GM23338 (cell line): ENCODE results near the gene ZSCAN21. TPM values are rescaled to one million over a fixed set of nuclear protein-coding genes. Genes with fewer than 3 reads are reported as not detected.

Experiments
- ATAC-seq: fragments of 200-7000 bp; cut with Tn5 transposase; 3 replicates; pipeline ENCODE4 v1.9.1; 2020
- DNase-seq: peaks from one replicate; pipeline ENCODE4 v3.0.0-alpha.2; 2015; ENCODE audit warnings: low spot score
- H2AFZ ChIP-seq: fragments of 200-600 bp; sonication (generic); 2 replicates; pipeline ENCODE4 v1.8.0; 2016; ENCODE audit warnings: antibody characterized with exemption, mild to moderate bottlenecking, moderate library complexity
- H3F3A ChIP-seq: fragments of 200-600 bp; sonication (generic); replicated peaks from 2 replicates; pipeline ENCODE4 v1.8.0; 2017; ENCODE audit warnings: antibody characterized with exemption, mixed run types, low read depth
- H3K27ac ChIP-seq: fragments of 200-600 bp; sonication (generic); 2 replicates; pipeline ENCODE4 v1.6.1; 2016; ENCODE audit warnings: low read depth
- H3K27me3 ChIP-seq: fragments of 200-600 bp; sonication (generic); 2 replicates; pipeline ENCODE4 v1.8.0; 2016; ENCODE audit warnings: mild to moderate bottlenecking, mixed run types, moderate library complexity; ENCODE audit not compliant: insufficient read depth
- H3K36me3 ChIP-seq: fragments of 200-600 bp; sonication (generic); 2 replicates; pipeline ENCODE4 v1.8.0; 2016; ENCODE audit warnings: mild to moderate bottlenecking; ENCODE audit not compliant: insufficient read depth
- H3K4me1 ChIP-seq: fragments of 200-600 bp; sonication (generic); 2 replicates; pipeline ENCODE4 v1.8.0; 2016; ENCODE audit warnings: mild to moderate bottlenecking, moderate library complexity; ENCODE audit not compliant: insufficient read depth
- H3K4me2 ChIP-seq: fragments of 200-600 bp; sonication (generic); 2 replicates; pipeline ENCODE4 v1.7.1; 2017; ENCODE audit warnings: mixed run types
- H3K4me3 ChIP-seq: fragments of 200-600 bp; sonication (generic); 2 replicates; pipeline ENCODE4 v1.6.1; 2016; ENCODE audit warnings: mixed run types
- H3K79me2 ChIP-seq: fragments of 200-600 bp; sonication (generic); replicated peaks from 2 replicates; pipeline ENCODE4 v1.8.0; 2017; ENCODE audit warnings: mild to moderate bottlenecking; ENCODE audit not compliant: insufficient read depth
- H3K9me2 ChIP-seq: fragments of 200-600 bp; sonication (generic); 2 replicates; pipeline ENCODE4 v1.8.0; 2017; ENCODE audit not compliant: insufficient read depth
- H4K20me1 ChIP-seq: fragments of 200-600 bp; sonication (generic); replicated peaks from 2 replicates; pipeline ENCODE4 v1.8.0; 2017; ENCODE audit warnings: mild to moderate bottlenecking; ENCODE audit not compliant: insufficient read depth
- H3K27ac Mint-ChIP-seq: 2 replicates; pipeline ENCODE4 v1.8.0; 2020; ENCODE audit warnings: inconsistent platforms, mild to moderate bottlenecking, moderate library complexity, mixed read lengths
- H3K27me3 Mint-ChIP-seq: 3 replicates; pipeline ENCODE4 v1.8.0; 2022; ENCODE audit warnings: low read depth, mild to moderate bottlenecking, moderate library complexity, mixed read lengths, inconsistent platforms; ENCODE audit not compliant: insufficient read depth, poor library complexity
- H3K36me3 Mint-ChIP-seq: 3 replicates; pipeline ENCODE4 v1.8.0; 2021; ENCODE audit warnings: low read depth, mild to moderate bottlenecking, inconsistent platforms, moderate library complexity, mixed read lengths
- H3K4me1 Mint-ChIP-seq: 3 replicates; pipeline ENCODE4 v1.8.0; 2020; ENCODE audit warnings: mild to moderate bottlenecking, inconsistent platforms, mixed read lengths
- H3K4me3 Mint-ChIP-seq: 3 replicates; pipeline ENCODE4 v1.8.0; 2021; ENCODE audit warnings: moderate library complexity, mild to moderate bottlenecking, inconsistent platforms, mixed read lengths
- H3K9me3 Mint-ChIP-seq: 3 replicates; pipeline ENCODE4 v1.8.0; 2020; ENCODE audit warnings: moderate library complexity, mild to moderate bottlenecking, inconsistent platforms, mixed read lengths
- CTCF ChIP-seq, 2 experiments: fragments of 200-600 bp in 1 of 2; sonication (generic) in 1 of 2; conservative IDR thresholded peaks; 2 replicates each; pipeline versions ENCODE4 v1.5.1 to v1.6.1; 2016 to 2017; ENCODE audit warnings: antibody characterized with exemption in 2 of 2, low read depth in 2 of 2, mild to moderate bottlenecking in 2 of 2, moderate library complexity in 1 of 2
- EZH2 ChIP-seq: fragments of 200-600 bp; sonication (generic); IDR thresholded peaks from one replicate; pipeline ENCODE4 v1.8.0; 2017; ENCODE audit warnings: antibody characterized with exemption, mild to moderate bottlenecking, low read depth; ENCODE audit not compliant: unreplicated experiment
- JUNB ChIP-seq: IDR thresholded peaks from one replicate; pipeline ENCODE4 v1.6.1; 2016; ENCODE audit warnings: antibody characterized with exemption; ENCODE audit not compliant: unreplicated experiment
- NANOG ChIP-seq: IDR thresholded peaks from 2 replicates; pipeline ENCODE4 v1.6.1; 2016; ENCODE audit warnings: antibody characterized with exemption, borderline replicate concordance
- POLR2AphosphoS5 ChIP-seq: IDR thresholded peaks from 2 replicates; pipeline ENCODE4 v1.6.1; 2016; ENCODE audit warnings: antibody characterized with exemption, low read depth
- STAT1 ChIP-seq: IDR thresholded peaks from one replicate; pipeline ENCODE4 v1.6.1; 2016; ENCODE audit warnings: antibody characterized with exemption; ENCODE audit not compliant: unreplicated experiment
- ZNF114 ChIP-seq: fragments of 250-450 bp; sonication (Bioruptor Pico); IDR thresholded peaks from 2 replicates; pipeline ENCODE4 v1.5.0; 2020; ENCODE audit warnings: mild to moderate bottlenecking, moderate library complexity
- ZNF331 ChIP-seq: fragments of 250-450 bp; sonication (Bioruptor Pico); IDR thresholded peaks from 2 replicates; pipeline ENCODE4 v1.5.0; 2020; ENCODE audit warnings: low read depth, mild to moderate bottlenecking, moderate library complexity
- polyA plus RNA-seq: library from polyadenylated mRNA; unstranded; fragments of >200 nt; fragmentation: Nextera tagmentation; extraction: Ambion mirVana; gene quantifications from 2 replicates; pipeline ENCODE4 v1.2.1, GENCODE V29; 2016
- total RNA-seq: library from RNA; depleted of rRNA; stranded (reverse); fragments of >200 nt; shearing (Covaris generic); gene quantifications from 2 replicates; pipeline ENCODE4 v1.2.3, GENCODE V29; 2014
- TF ChIP-seq, protein P1 (sequence below): IDR thresholded peaks from one replicate; pipeline ENCODE4 v1.6.1; 2018; ENCODE audit warnings: antibody characterized with exemption; ENCODE audit not compliant: unreplicated experiment
- TF ChIP-seq, protein P2 (sequence below): fragments of 250-450 bp; sonication (Bioruptor Pico); IDR thresholded peaks from 2 replicates; pipeline ENCODE4 v1.5.0; 2020; ENCODE audit warnings: mild to moderate bottlenecking, moderate library complexity
- TF ChIP-seq, protein P3 (sequence below): IDR thresholded peaks from 2 replicates; pipeline ENCODE4 v1.6.1; 2016; ENCODE audit warnings: antibody characterized with exemption

ZSCAN21 gene
- total and polyA plus RNA-seq, 2 experiments from 2014 or later, result 15.7 to 21.8 TPM

- no peak for TF ChIP-seq CTCF (conservative IDR thresholded peaks at IDR 0.05; ENCODE audit: low read depth in 2 of 2)
- TF ChIP-seq JUNB, result no peak
- no peak for TF ChIP-seq EZH2
- TF ChIP-seq, protein P1, sequence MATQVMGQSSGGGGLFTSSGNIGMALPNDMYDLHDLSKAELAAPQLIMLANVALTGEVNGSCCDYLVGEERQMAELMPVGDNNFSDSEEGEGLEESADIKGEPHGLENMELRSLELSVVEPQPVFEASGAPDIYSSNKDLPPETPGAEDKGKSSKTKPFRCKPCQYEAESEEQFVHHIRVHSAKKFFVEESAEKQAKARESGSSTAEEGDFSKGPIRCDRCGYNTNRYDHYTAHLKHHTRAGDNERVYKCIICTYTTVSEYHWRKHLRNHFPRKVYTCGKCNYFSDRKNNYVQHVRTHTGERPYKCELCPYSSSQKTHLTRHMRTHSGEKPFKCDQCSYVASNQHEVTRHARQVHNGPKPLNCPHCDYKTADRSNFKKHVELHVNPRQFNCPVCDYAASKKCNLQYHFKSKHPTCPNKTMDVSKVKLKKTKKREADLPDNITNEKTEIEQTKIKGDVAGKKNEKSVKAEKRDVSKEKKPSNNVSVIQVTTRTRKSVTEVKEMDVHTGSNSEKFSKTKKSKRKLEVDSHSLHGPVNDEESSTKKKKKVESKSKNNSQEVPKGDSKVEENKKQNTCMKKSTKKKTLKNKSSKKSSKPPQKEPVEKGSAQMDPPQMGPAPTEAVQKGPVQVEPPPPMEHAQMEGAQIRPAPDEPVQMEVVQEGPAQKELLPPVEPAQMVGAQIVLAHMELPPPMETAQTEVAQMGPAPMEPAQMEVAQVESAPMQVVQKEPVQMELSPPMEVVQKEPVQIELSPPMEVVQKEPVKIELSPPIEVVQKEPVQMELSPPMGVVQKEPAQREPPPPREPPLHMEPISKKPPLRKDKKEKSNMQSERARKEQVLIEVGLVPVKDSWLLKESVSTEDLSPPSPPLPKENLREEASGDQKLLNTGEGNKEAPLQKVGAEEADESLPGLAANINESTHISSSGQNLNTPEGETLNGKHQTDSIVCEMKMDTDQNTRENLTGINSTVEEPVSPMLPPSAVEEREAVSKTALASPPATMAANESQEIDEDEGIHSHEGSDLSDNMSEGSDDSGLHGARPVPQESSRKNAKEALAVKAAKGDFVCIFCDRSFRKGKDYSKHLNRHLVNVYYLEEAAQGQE, result no peak
- TF ChIP-seq POLR2AphosphoS5, result no peak; the same call in 1 of the 2 replicates
Observed at GRCh38 chr7:100107125-100107737, 57.7 kb downstream of the ZSCAN21 start (continued).

- DNase-seq (no peak), ATAC-seq (no peak)
- Histone ChIP-seq H3K9me2 (no peaks in the 10 kb centered on the region), H4K20me1 (no peaks in the 10 kb centered on the region), H3K36me3 (peaks cover 17% of the 10 kb centered on the region; the same call in 1 of the 2 replicates), H3F3A (no peaks in the 10 kb centered on the region; the same call in 1 of the 2 replicates), H2AFZ (no peak overlapping the region), H3K4me3 (no peak overlapping the region), H3K27me3 (no peaks in the 10 kb centered on the region), H3K79me2 (no peaks in the 10 kb centered on the region), H3K4me2 (no peak overlapping the region), H3K4me1 (no peaks in the 10 kb centered on the region), H3K27ac (no peak overlapping the region)
- H3K27ac Mint-ChIP-seq, result peak overlapping the region; percentile 62; the same call in 1 of the 2 replicates
- peaks cover 28% of the 10 kb centered on the region for H3K27me3 Mint-ChIP-seq
- no peak overlapping the region for H3K4me3 Mint-ChIP-seq
- no peaks in the 10 kb centered on the region for H3K9me3 Mint-ChIP-seq
- H3K36me3 Mint-ChIP-seq, result peaks cover 82% of the 10 kb centered on the region
- H3K4me1 Mint-ChIP-seq, result peaks cover 2% of the 10 kb centered on the region; the same call in 2 of the 3 replicates
- TF ChIP-seq, protein P2, sequence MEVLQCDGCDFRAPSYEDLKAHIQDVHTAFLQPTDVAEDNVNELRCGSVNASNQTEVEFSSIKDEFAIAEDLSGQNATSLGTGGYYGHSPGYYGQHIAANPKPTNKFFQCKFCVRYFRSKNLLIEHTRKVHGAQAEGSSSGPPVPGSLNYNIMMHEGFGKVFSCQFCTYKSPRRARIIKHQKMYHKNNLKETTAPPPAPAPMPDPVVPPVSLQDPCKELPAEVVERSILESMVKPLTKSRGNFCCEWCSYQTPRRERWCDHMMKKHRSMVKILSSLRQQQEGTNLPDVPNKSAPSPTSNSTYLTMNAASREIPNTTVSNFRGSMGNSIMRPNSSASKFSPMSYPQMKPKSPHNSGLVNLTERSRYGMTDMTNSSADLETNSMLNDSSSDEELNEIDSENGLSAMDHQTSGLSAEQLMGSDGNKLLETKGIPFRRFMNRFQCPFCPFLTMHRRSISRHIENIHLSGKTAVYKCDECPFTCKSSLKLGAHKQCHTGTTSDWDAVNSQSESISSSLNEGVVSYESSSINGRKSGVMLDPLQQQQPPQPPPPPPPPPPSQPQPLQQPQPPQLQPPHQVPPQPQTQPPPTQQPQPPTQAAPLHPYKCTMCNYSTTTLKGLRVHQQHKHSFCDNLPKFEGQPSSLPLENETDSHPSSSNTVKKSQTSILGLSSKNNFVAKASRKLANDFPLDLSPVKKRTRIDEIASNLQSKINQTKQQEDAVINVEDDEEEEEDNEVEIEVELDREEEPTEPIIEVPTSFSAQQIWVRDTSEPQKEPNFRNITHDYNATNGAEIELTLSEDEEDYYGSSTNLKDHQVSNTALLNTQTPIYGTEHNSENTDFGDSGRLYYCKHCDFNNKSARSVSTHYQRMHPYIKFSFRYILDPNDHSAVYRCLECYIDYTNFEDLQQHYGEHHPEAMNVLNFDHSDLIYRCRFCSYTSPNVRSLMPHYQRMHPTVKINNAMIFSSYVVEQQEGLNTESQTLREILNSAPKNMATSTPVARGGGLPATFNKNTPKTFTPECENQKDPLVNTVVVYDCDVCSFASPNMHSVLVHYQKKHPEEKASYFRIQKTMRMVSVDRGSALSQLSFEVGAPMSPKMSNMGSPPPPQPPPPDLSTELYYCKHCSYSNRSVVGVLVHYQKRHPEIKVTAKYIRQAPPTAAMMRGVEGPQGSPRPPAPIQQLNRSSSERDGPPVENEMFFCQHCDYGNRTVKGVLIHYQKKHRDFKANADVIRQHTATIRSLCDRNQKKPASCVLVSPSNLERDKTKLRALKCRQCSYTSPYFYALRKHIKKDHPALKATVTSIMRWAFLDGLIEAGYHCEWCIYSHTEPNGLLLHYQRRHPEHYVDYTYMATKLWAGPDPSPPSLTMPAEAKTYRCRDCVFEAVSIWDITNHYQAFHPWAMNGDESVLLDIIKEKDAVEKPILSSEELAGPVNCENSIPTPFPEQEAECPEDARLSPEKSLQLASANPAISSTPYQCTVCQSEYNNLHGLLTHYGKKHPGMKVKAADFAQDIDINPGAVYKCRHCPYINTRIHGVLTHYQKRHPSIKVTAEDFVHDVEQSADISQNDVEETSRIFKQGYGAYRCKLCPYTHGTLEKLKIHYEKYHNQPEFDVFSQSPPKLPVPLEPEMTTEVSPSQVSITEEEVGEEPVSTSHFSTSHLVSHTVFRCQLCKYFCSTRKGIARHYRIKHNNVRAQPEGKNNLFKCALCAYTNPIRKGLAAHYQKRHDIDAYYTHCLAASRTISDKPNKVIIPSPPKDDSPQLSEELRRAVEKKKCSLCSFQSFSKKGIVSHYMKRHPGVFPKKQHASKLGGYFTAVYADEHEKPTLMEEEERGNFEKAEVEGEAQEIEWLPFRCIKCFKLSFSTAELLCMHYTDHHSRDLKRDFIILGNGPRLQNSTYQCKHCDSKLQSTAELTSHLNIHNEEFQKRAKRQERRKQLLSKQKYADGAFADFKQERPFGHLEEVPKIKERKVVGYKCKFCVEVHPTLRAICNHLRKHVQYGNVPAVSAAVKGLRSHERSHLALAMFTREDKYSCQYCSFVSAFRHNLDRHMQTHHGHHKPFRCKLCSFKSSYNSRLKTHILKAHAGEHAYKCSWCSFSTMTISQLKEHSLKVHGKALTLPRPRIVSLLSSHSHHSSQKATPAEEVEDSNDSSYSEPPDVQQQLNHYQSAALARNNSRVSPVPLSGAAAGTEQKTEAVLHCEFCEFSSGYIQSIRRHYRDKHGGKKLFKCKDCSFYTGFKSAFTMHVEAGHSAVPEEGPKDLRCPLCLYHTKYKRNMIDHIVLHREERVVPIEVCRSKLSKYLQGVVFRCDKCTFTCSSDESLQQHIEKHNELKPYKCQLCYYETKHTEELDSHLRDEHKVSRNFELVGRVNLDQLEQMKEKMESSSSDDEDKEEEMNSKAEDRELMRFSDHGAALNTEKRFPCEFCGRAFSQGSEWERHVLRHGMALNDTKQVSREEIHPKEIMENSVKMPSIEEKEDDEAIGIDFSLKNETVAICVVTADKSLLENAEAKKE, result no peak
- TF ChIP-seq, protein P3, sequence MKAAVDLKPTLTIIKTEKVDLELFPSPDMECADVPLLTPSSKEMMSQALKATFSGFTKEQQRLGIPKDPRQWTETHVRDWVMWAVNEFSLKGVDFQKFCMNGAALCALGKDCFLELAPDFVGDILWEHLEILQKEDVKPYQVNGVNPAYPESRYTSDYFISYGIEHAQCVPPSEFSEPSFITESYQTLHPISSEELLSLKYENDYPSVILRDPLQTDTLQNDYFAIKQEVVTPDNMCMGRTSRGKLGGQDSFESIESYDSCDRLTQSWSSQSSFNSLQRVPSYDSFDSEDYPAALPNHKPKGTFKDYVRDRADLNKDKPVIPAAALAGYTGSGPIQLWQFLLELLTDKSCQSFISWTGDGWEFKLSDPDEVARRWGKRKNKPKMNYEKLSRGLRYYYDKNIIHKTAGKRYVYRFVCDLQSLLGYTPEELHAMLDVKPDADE, result no peak
- TF ChIP-seq ZNF114 (CRISPR knock-in tag), result no peak
- TF ChIP-seq STAT1, result no peak
- TF ChIP-seq EZH2, result no peak
- no peak for TF ChIP-seq ZNF331
- TF ChIP-seq POLR2AphosphoS5, result no peak
- TF ChIP-seq NANOG, result no peak
- TF ChIP-seq JUNB, result no peak
Observed at GRCh38 chr7:100107890-100108289, 58.3 kb downstream of the ZSCAN21 start.
